HepG2 (cell line): Measurements from ENCODE around the gene DDX23. TPM values are rescaled to one million over a fixed set of nuclear protein-coding genes. Genes with fewer than 3 reads are reported as not detected.

ENCODE experiments used
- FLYWCH1 ChIP-seq: sonication (generic); formaldehyde crosslinking; IDR thresholded peaks from 2 replicates; pipeline ENCODE4 v1.8.1; 2023; ENCODE audit warnings: mild to moderate bottlenecking, missing genetic modification reagents
- KAT8 ChIP-seq: IDR thresholded peaks from 2 replicates; pipeline ENCODE4 v1.6.1; 2016; ENCODE audit warnings: missing genetic modification reagents, missing compliant biosample characterization
- KDM6A ChIP-seq: IDR thresholded peaks from 2 replicates; pipeline ENCODE4 v1.6.1; 2016; ENCODE audit warnings: low read depth
- MAZ ChIP-seq, 2 experiments: sonication (generic) in 1 of 2; formaldehyde crosslinking in 1 of 2; IDR thresholded peaks; 2 replicates each; pipeline versions ENCODE4 v1.5.0 to v1.6.1; 2012 to 2020; ENCODE audit warnings: low read depth in 2 of 2, mild to moderate bottlenecking in 2 of 2, borderline replicate concordance in 1 of 2, improper control_type of control experiment in 1 of 2, low read length in 1 of 2, missing genetic modification reagents in 1 of 2, moderate library complexity in 1 of 2
- MTF2 ChIP-seq: sonication (generic); formaldehyde crosslinking; IDR thresholded peaks from 2 replicates; pipeline ENCODE4 v1.5.0; 2020; ENCODE audit warnings: missing genetic modification reagents, borderline replicate concordance
- MYNN ChIP-seq: sonication (generic); formaldehyde crosslinking; IDR thresholded peaks from 2 replicates; pipeline ENCODE4 v1.4.0; 2020; ENCODE audit warnings: mild to moderate bottlenecking, low read depth, missing genetic modification reagents
- NBN ChIP-seq: fragments of 450-650 bp; conservative IDR thresholded peaks from 2 replicates; pipeline ENCODE4 v1.6.1; 2017
- NFIC ChIP-seq: IDR thresholded peaks from 2 replicates; pipeline ENCODE4 v1.6.1; 2012; ENCODE audit warnings: mild to moderate bottlenecking, low read length, inconsistent platforms
- SNAPC4 ChIP-seq: sonication (generic); formaldehyde crosslinking; IDR thresholded peaks from 2 replicates; pipeline ENCODE4 v1.4.0; 2020; ENCODE audit warnings: mild to moderate bottlenecking, missing genetic modification reagents
- SP4 ChIP-seq: sonication (generic); formaldehyde crosslinking; IDR thresholded peaks from 2 replicates; pipeline ENCODE4 v1.8.1; 2023; ENCODE audit warnings: mild to moderate bottlenecking, missing genetic modification reagents
- SUZ12 ChIP-seq: fragments of 150-350 bp; IDR thresholded peaks from 2 replicates; pipeline ENCODE4 v1.6.1; 2014; ENCODE audit warnings: low read depth, low read length
- TARDBP ChIP-seq: sonication (generic); formaldehyde crosslinking; IDR thresholded peaks from 2 replicates; pipeline ENCODE4 v1.8.0; 2022; ENCODE audit warnings: mild to moderate bottlenecking, missing genetic modification reagents
- ZNF333 ChIP-seq: sonication (generic); formaldehyde crosslinking; IDR thresholded peaks from 2 replicates; pipeline ENCODE4 v1.4.0; 2020; ENCODE audit warnings: mild to moderate bottlenecking, missing genetic modification reagents, borderline replicate concordance
- ZNF407 ChIP-seq: sonication (generic); formaldehyde crosslinking; IDR thresholded peaks from one replicate; pipeline ENCODE4 v1.5.1; 2020; ENCODE audit warnings: mild to moderate bottlenecking, missing genetic modification reagents; ENCODE audit errors: not compliant biosample characterization
- ZNF605 ChIP-seq: sonication (generic); formaldehyde crosslinking; IDR thresholded peaks from 2 replicates; pipeline ENCODE4 v1.8.0; 2022; ENCODE audit warnings: mild to moderate bottlenecking, missing genetic modification reagents
- polyA plus RNA-seq, 8 experiments: library from polyadenylated mRNA; depleted of rRNA in 3 of 8; stranded (reverse) in 7 of 8; unstranded in 1 of 8; fragments of >200 nt; fragmentation: Illumina TruSeq in 4 of 8; extraction: Trizol in 4 of 8; gene quantifications; 2 replicates each; pipeline versions ENCODE4 v1.2.1 to v1.2.3, GENCODE V29; 2011 to 2016; ENCODE audit warnings: low read depth in 4 of 8, missing spikeins in 1 of 8, mixed read lengths in 1 of 8; ENCODE audit not compliant: insufficient read depth in 1 of 8
- total RNA-seq, 5 experiments: library from RNA; depleted of rRNA; stranded (reverse); fragments of >200 nt; fragmentation: Illumina TruSeq; extraction: Trizol; gene quantifications; 2 replicates each; pipeline ENCODE4 v1.2.3, GENCODE V29; 2016; ENCODE audit warnings: low read depth in 1 of 5

The DDX23 gene
- total and polyA plus RNA-seq, 2 of the 13 experiments (the other 11 are each of a cell fraction or from before 2014, with no cell fraction given) = 35.7 to 90.0 TPM

GRCh38 chr12:48814262-48815125, 37.5 kb downstream of the DDX23 start (continued):
- TF ChIP-seq SNAPC4 = no peak
- 0 out of 2 replicates have a peak, but pooled peaks have one; percentile 28 for TF ChIP-seq ZNF333 (CRISPR knock-in tag)
- no peak for TF ChIP-seq FLYWCH1 (CRISPR knock-in tag)
- TF ChIP-seq SP4 = 0 out of 2 replicates have a peak, but pooled peaks have one; percentile 40
- TF ChIP-seq MYNN (CRISPR knock-in tag) = no peak
- no peak for TF ChIP-seq SUZ12
- peak; percentile 33; the same call in 1 of the 2 replicates for TF ChIP-seq KAT8 (CRISPR knock-in tag)
- TF ChIP-seq KDM6A (CRISPR knock-in tag) = no peak
- TF ChIP-seq ZNF407 (CRISPR knock-in tag) = no peak
- TF ChIP-seq TARDBP = no peak
- no peak; the same call in 1 of the 2 replicates for TF ChIP-seq MTF2
- no peak for TF ChIP-seq ZNF605 (CRISPR knock-in tag)
- TF ChIP-seq NFIC = no peak
- TF ChIP-seq MAZ (IDR thresholded peaks at IDR 0.05; ENCODE audit: borderline replicate concordance, low read depth, low read length) = no peak
- peak; percentile 28; the same call in 1 of the 2 replicates for TF ChIP-seq MAZ (CRISPR knock-in tag; IDR thresholded peaks at IDR 0.05; ENCODE audit: low read depth)
- TF ChIP-seq NBN = no peak
